ENCODE data around the gene ERAS. TPM values are rescaled to one million over a fixed set of nuclear protein-coding genes. Genes with fewer than 3 reads are reported as not detected.
A peak's percentile ranks its signal among the peaks of the same experiment; 100 is the strongest.
"Not testable (repeated sequence)": the region's sequence is repeated elsewhere in the genome, so short reads cannot be mapped to it uniquely, and the experiment has no call there.

Gene ERAS
- total and polyA plus RNA-seq, 8 donors = 0.11 to 0.49 TPM; not detected in 6

DNA sequence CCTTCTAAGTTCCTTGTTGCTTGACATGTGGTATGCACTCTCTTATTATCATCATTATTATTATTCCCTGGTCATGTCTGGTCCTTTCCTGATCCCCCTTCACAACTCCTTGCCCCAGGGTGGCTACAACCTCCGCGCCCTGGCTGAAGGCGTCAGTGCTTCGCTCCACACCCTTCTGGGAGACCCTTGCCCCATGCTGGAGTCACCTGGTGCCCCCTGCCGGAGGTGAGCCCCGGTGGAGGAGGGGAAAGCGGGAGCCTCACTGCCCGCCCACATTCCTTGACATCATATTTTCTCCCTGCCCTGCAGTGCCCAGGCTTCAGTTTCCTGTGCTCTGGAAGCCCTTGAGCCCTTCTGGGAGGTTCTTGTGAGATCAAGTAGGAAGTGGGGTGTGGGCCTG lies 11.0 kb upstream of the ERAS start:
- Histone ChIP-seq H3K27me3 (no peaks in the 10 kb centered on the region), H3K9me3 (no peaks in the 10 kb centered on the region)
- intact Hi-C loops (cut with DNase I) = no loop called here

DNA sequence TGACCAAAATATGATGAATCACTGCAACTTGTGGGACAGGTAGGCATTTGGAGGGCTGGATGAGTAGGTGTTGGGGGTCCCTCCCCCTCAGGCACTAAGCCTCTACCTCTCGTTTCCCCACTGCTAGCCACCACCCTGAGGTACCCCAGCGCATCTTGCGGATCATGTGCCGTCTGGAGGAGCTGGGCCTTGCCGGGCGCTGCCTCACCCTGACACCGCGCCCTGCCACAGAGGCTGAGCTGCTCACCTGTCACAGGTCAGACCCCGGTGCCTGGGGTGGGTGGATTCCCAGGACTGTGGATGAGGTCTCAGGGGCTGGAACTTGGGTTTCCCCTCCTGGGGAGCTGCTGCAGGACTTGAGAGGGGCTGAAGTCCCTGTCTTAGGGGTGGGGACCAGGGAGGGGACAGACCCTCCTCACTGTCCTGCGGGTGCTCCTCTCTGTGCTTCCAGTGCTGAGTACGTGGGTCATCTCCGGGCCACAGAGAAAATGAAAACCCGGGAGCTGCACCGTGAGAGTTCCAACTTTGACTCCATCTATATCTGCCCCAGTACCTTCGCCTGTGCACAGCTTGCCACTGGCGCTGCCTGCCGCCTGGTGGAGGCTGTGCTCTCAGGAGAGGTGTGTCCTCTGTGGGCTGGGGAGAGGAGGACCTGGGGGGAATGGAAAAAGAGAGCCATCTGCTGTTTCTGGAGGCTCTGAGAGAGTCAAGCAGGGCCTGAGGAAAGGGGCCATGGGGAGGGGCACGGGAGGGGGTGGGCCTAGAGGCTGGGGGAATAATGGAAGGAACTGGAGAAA lies 10.1 kb upstream of the ERAS start:
- H3K4me1 ChIP-seq = no peaks in the 10 kb centered on the region
- ATAC-seq (no peak), FAIRE-seq (no peak), DNase-seq (peak in 1 of 6 donors; percentile 33)
- no peak overlapping the region for H3K27ac ChIP-seq
- H3K4me3 ChIP-seq = no peak overlapping the region
- intact Hi-C loops (cut with DNase I) = no loop called here
- TF ChIP-seq, protein P1, sequence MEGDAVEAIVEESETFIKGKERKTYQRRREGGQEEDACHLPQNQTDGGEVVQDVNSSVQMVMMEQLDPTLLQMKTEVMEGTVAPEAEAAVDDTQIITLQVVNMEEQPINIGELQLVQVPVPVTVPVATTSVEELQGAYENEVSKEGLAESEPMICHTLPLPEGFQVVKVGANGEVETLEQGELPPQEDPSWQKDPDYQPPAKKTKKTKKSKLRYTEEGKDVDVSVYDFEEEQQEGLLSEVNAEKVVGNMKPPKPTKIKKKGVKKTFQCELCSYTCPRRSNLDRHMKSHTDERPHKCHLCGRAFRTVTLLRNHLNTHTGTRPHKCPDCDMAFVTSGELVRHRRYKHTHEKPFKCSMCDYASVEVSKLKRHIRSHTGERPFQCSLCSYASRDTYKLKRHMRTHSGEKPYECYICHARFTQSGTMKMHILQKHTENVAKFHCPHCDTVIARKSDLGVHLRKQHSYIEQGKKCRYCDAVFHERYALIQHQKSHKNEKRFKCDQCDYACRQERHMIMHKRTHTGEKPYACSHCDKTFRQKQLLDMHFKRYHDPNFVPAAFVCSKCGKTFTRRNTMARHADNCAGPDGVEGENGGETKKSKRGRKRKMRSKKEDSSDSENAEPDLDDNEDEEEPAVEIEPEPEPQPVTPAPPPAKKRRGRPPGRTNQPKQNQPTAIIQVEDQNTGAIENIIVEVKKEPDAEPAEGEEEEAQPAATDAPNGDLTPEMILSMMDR (IDR thresholded peaks at IDR 0.05) = no peak
- no peaks in the 10 kb centered on the region for H3K36me3 ChIP-seq
- WGBS, 2 donors = 81 to 95% methylated on average over 18 of the region's 18 CpGs
- no peaks in the 10 kb centered on the region for H3K9me3 ChIP-seq
- no peaks in the 10 kb centered on the region for H3K27me3 ChIP-seq

More for the DNA sequence above, 11.0 kb upstream of the ERAS start:
- TF ChIP-seq, protein P1 (IDR thresholded peaks at IDR 0.05) = no peak
- 87 to 88% methylated on average over 8 of the region's 8 CpGs for WGBS, 2 donors
- Histone ChIP-seq H3K27ac (no peak overlapping the region), H3K4me1 (no peaks in the 10 kb centered on the region), H3K4me3 (no peak overlapping the region), H3K36me3 (no peaks in the 10 kb centered on the region)
- ATAC-seq (no peak), DNase-seq (peak in 1 of 6 donors; percentile 36), FAIRE-seq (no peak)

DNA sequence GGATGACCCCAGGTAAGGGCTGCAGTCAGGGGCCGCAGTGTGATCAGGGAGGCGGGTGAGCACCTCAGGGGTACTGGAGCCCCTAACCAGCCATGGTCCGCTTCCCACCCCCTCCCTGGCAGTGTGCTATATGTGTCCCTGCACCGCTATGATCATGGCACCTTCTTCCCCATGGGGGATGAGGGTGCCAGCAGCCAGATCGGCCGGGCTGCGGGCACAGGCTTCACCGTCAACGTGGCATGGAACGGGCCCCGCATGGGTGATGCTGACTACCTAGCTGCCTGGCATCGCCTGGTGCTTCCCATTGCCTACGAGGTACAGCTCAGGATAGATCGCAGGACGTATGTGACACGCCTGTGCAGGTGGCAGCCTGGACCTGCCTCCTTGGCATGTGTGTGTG lies 8.2 kb upstream of the ERAS start:
- ATAC-seq (no peak), FAIRE-seq (no peak), DNase-seq (peak in 1 of 6 donors; percentile 51)
- Histone ChIP-seq H3K9me3 (no peaks in the 10 kb centered on the region), H3K4me1 (no peaks in the 10 kb centered on the region), H3K4me3 (no peak overlapping the region), H3K36me3 (no peaks in the 10 kb centered on the region), H3K27me3 (no peaks in the 10 kb centered on the region), H3K27ac (no peak overlapping the region)
- WGBS, 2 donors = 89 to 94% methylated on average over 15 to 16 of the region's 16 CpGs
- TF ChIP-seq, protein P1 (IDR thresholded peaks at IDR 0.05) = no peak
- intact Hi-C loops (cut with DNase I) = no loop called here

DNA sequence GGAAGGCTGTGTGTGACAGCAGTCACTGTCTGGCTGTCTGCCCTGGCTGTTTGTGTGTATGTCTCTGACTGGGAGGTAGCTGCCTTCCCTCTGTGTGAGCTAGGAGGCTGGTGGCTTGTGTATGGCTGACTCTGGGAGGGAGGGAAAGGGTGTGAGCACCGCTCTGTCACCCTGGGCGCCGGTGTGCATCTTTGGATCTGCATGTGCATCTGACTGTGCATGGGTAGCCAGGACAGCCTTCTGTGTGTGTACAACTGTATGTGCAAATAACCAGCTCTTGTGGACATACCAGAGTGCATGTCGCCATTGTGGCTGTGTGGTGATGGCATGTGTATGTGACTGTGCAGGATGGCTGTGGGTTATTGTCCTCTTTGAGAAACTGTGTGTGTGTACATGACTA lies 7.4 kb upstream of the ERAS start:
- TF ChIP-seq, protein P1 (IDR thresholded peaks at IDR 0.05) = no peak
- intact Hi-C loops (cut with DNase I) = no loop called here
- FAIRE-seq (no peak), ATAC-seq (no peak), DNase-seq (peak in 1 of 6 donors; percentile 41)
- Histone ChIP-seq H3K36me3 (no peaks in the 10 kb centered on the region), H3K4me1 (no peaks in the 10 kb centered on the region), H3K4me3 (no peak overlapping the region), H3K27ac (no peak overlapping the region), H3K9me3 (no peaks in the 10 kb centered on the region), H3K27me3 (no peaks in the 10 kb centered on the region)
- WGBS, 2 donors = 72 to 97% methylated on average over 4 of the region's 4 CpGs

DNA sequence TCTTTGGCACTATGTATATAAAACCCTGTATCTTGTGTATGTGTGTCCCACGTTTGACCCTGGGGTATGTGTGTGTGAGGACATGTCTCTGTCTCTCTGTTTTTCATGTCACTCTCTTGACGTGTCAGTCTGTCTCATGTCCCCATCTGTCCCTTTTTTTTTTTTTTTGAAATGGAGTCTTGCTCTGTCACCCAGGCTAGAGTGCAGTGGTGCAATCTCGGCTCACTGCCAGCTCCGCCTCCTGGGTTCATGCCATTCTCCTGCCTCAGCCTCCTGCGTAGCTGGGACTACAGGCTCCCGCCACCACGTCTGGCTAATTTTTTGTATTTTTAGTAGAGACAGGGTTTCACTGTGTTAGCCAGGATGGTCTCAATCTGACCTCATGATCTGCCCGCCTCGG lies 6.9 kb upstream of the ERAS start:
- H3K4me1 ChIP-seq; H3K27me3 ChIP-seq; FAIRE-seq; H3K9me3 ChIP-seq; intact Hi-C loops (cut with DNase I); H3K4me3 ChIP-seq; H3K27ac ChIP-seq; ATAC-seq; H3K36me3 ChIP-seq: not testable (repeated sequence)
- WGBS, 2 donors = 72 to 86% methylated on average over 9 of the region's 9 CpGs
- DNase-seq = peak in 1 of 6 donors; percentile 15
